ENCODE measurements around the gene THAP7. TPM values are rescaled to one million over a fixed set of nuclear protein-coding genes. Genes with fewer than 3 reads are reported as not detected.
A peak's percentile ranks its signal among the peaks of the same experiment; 100 is the strongest.

THAP7 gene
- total and polyA plus RNA-seq, 2 of the 13 experiments (the other 11 are each of a cell fraction or from before 2014, with no cell fraction given) = 13.0 to 25.5 TPM

DNA sequence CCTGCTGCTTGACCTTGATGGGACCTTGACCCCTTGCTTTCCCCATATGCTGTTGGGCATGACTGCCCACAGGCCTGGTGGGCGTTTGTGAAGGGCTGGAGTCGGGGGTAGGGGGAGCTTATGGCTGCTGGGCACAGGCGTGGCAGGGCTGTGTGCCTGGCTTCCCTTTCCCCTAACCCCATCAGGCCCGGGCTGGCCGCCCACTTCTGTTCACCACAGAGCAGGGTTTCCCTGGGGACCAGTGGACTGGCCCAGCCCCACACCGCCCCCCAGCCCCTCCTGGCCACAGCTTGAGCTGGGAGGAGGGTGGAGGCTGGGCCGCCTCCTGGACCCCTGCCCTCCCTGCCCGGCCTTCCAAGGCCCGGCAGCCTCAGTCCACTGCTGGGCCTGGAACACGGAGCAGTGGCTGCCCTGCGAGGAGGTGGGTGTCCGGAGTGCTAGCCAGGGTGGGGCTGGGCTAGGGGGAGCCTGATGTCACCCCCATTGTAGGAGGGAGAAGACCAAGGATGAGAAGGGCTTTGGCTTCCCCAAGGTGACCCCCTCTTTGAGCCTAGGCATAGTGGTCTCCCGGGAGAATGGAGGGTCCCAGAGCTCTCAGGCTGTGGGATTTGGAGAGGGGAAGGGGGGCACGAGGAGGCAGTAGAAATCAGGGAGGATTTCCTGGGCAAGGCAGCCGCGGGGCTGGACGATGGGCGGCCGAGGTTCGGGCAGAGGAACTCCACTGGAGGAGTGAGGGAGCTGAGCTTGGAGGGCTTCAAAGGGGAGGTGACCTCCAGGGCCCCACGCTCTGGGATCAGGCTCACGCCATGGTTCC lies 34.8 kb downstream of the THAP7 start, which contains the start of gene AIFM3:
TSS of gene AIFM3 (plus strand) at position 373 of the 814 bp plus-strand sequence. CDS start 690 bp downstream, outside the sequence.
- intact Hi-C loops (cut with micrococcal nuclease; ENCODE audit: unreplicated experiment) = loop anchor here (1.0 kb wide), 1 partner anchor 14 kb away; no protein-coding TSS in a partner anchor
- CTCF ChIA-PET (ENCODE audit: low intra/inter-chr PET ratio, low total read pairs) = no interaction called here
- TF ChIP-seq, protein P1, sequence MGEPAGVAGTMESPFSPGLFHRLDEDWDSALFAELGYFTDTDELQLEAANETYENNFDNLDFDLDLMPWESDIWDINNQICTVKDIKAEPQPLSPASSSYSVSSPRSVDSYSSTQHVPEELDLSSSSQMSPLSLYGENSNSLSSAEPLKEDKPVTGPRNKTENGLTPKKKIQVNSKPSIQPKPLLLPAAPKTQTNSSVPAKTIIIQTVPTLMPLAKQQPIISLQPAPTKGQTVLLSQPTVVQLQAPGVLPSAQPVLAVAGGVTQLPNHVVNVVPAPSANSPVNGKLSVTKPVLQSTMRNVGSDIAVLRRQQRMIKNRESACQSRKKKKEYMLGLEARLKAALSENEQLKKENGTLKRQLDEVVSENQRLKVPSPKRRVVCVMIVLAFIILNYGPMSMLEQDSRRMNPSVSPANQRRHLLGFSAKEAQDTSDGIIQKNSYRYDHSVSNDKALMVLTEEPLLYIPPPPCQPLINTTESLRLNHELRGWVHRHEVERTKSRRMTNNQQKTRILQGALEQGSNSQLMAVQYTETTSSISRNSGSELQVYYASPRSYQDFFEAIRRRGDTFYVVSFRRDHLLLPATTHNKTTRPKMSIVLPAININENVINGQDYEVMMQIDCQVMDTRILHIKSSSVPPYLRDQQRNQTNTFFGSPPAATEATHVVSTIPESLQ (CRISPR knock-in tag; conservative IDR thresholded peaks at IDR 0.05) = no peak
- TF ChIP-seq MED1 (CRISPR knock-in tag; IDR thresholded peaks at IDR 0.05) (peak; percentile 7; the same call in 1 of the 2 replicates), ESRRA (CRISPR knock-in tag; IDR thresholded peaks at IDR 0.05; ENCODE audit: low read depth) (peak; percentile 37; the same call in 1 of the 2 replicates), ZNF460 (CRISPR knock-in tag; IDR thresholded peaks at IDR 0.05; ENCODE audit: borderline replicate concordance) (no peak), MTA1 (CRISPR knock-in tag; IDR thresholded peaks at IDR 0.05; ENCODE audit: borderline replicate concordance) (no peak), ZFP36 (IDR thresholded peaks at IDR 0.05; ENCODE audit: borderline replicate concordance, low read depth, low read length, partially characterized antibody) (no peak), HNF4A (CRISPR knock-in tag; IDR thresholded peaks at IDR 0.05) (no peak), PHF5A (CRISPR knock-in tag; IDR thresholded peaks at IDR 0.05; ENCODE audit: low read depth, unreplicated experiment) (no peak), PRMT3 (CRISPR knock-in tag; IDR thresholded peaks at IDR 0.05; ENCODE audit: borderline replicate concordance, low read depth) (no peak), KDM2A (CRISPR knock-in tag; IDR thresholded peaks at IDR 0.05; ENCODE audit: borderline replicate concordance, low read depth) (no peak), ZNF766 (CRISPR knock-in tag; IDR thresholded peaks at IDR 0.05; ENCODE audit: borderline replicate concordance) (no peak)
- TF ChIP-seq, protein P2, sequence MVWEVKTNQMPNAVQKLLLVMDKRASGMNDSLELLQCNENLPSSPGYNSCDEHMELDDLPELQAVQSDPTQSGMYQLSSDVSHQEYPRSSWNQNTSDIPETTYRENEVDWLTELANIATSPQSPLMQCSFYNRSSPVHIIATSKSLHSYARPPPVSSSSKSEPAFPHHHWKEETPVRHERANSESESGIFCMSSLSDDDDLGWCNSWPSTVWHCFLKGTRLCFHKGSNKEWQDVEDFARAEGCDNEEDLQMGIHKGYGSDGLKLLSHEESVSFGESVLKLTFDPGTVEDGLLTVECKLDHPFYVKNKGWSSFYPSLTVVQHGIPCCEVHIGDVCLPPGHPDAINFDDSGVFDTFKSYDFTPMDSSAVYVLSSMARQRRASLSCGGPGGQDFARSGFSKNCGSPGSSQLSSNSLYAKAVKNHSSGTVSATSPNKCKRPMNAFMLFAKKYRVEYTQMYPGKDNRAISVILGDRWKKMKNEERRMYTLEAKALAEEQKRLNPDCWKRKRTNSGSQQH (CRISPR knock-in tag; IDR thresholded peaks at IDR 0.05; ENCODE audit: low read depth) = no peak
- TF ChIP-seq, protein P3, sequence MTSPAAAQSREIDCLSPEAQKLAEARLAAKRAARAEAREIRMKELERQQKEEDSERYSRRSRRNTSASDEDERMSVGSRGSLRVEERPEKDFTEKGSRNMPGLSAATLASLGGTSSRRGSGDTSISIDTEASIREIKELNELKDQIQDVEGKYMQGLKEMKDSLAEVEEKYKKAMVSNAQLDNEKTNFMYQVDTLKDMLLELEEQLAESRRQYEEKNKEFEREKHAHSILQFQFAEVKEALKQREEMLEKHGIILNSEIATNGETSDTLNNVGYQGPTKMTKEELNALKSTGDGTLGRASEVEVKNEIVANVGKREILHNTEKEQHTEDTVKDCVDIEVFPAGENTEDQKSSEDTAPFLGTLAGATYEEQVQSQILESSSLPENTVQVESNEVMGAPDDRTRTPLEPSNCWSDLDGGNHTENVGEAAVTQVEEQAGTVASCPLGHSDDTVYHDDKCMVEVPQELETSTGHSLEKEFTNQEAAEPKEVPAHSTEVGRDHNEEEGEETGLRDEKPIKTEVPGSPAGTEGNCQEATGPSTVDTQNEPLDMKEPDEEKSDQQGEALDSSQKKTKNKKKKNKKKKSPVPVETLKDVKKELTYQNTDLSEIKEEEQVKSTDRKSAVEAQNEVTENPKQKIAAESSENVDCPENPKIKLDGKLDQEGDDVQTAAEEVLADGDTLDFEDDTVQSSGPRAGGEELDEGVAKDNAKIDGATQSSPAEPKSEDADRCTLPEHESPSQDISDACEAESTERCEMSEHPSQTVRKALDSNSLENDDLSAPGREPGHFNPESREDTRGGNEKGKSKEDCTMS (CRISPR knock-in tag; conservative IDR thresholded peaks at IDR 0.05) = no peak
- TF ChIP-seq, protein P4, sequence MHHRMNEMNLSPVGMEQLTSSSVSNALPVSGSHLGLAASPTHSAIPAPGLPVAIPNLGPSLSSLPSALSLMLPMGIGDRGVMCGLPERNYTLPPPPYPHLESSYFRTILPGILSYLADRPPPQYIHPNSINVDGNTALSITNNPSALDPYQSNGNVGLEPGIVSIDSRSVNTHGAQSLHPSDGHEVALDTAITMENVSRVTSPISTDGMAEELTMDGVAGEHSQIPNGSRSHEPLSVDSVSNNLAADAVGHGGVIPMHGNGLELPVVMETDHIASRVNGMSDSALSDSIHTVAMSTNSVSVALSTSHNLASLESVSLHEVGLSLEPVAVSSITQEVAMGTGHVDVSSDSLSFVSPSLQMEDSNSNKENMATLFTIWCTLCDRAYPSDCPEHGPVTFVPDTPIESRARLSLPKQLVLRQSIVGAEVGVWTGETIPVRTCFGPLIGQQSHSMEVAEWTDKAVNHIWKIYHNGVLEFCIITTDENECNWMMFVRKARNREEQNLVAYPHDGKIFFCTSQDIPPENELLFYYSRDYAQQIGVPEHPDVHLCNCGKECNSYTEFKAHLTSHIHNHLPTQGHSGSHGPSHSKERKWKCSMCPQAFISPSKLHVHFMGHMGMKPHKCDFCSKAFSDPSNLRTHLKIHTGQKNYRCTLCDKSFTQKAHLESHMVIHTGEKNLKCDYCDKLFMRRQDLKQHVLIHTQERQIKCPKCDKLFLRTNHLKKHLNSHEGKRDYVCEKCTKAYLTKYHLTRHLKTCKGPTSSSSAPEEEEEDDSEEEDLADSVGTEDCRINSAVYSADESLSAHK (CRISPR knock-in tag; IDR thresholded peaks at IDR 0.05; ENCODE audit: borderline replicate concordance) = no peak

More for the DNA sequence above, 34.8 kb downstream of the THAP7 start, which contains the start of gene AIFM3:
- Histone ChIP-seq H3K4me1 (ENCODE audit: insufficient read depth, low read length) (peaks cover 56% of the 10 kb centered on the region), H3K36me3 (replicated peaks in 1 of 2; ENCODE audit: control insufficient read depth in 1 of 2, insufficient read depth in 2 of 2, low read length in 2 of 2) (no peaks in the 10 kb centered on the region), H3K9ac (ENCODE audit: insufficient read depth, low read depth, low read length) (peak within 1 kb of the TSS; percentile 70; the same call in 1 of the 2 replicates), H3K9me3 (ENCODE audit: low read length) (no peaks in the 10 kb centered on the region), H3K27me3 (ENCODE audit: control insufficient read depth in 1 of 2, insufficient read depth in 2 of 2, low read length in 2 of 2) (no peaks in the 10 kb centered on the region), H3K4me2 (ENCODE audit: low read depth, low read length) (peak within 1 kb of the TSS; percentile 86), H3K4me3 (replicated peaks in 1 of 3; ENCODE audit: insufficient read depth in 1 of 3, low read depth in 2 of 3, low read length in 3 of 3) (peak within 1 kb of the TSS in 1 of 3 experiments; percentile 72; a peak in 3 of 6 replicates), H4K20me1 (ENCODE audit: insufficient read depth, low read length) (no peaks in the 10 kb centered on the region), H3K27ac (ENCODE audit: extremely low read length, insufficient read depth, low read length) (peak within 1 kb of the TSS; percentile 50), H2AFZ (ENCODE audit: low read length) (no peak within 1 kb of the TSS), H3K79me2 (ENCODE audit: insufficient read depth, low read length) (peaks cover 4% of the 10 kb centered on the region)
- ATAC-seq (peak; percentile 3; the same call in 1 of the 3 replicates), FAIRE-seq (no peak), DNase-seq (ENCODE audit: low spot score) (no peak)
- POLR2A ChIA-PET = interaction anchor here (0.8 to 2.8 kb wide), 2 partner anchors 13 to 15 kb away, joined by 3 to 14 read pairs; partner anchors contain the start of gene LZTR1
- in situ Hi-C loops (cut with HindIII; ENCODE audit: extremely low pct_ligation_motif_present, low pct_unique_long_range_greater_than_20kb) = no loop called here
- BruUV-seq (replicated peaks) = no TSS peak
- WGBS (ENCODE audit: low lambda C conversion rate) = 74% methylated on average over 18 of the region's 22 CpGs
